HuH-7 (cell line): ENCODE data around the gene ST3GAL3.
"Not testable (repeated sequence)": the region's sequence is repeated elsewhere in the genome, so short reads cannot be mapped to it uniquely, and the experiment has no call there.

Experiments
- DNase-seq: peaks from one replicate; pipeline ENCODE4 v3.0.0; 2011; ENCODE audit warnings: low spot score

Gene ST3GAL3

GRCh38 chr1:43757343-43758053 is 50.2 kb downstream of the ST3GAL3 start:
- peak; percentile 23 for DNase-seq

- DNase-seq = no peak
Observed at GRCh38 chr1:43760745-43761317, 53.5 kb downstream of the ST3GAL3 start.

- DNase-seq = peak; percentile 56
Observed at GRCh38 chr1:43763497-43763973, 56.2 kb downstream of the ST3GAL3 start.

- no peak for DNase-seq
Observed at GRCh38 chr1:43764581-43764980, 57.2 kb downstream of the ST3GAL3 start.

GRCh38 chr1:43766086-43766784 is 58.9 kb downstream of the ST3GAL3 start:
- DNase-seq = no peak

GRCh38 chr1:43766818-43767525 is 59.6 kb downstream of the ST3GAL3 start:
- no peak for DNase-seq

GRCh38 chr1:43768168-43768567 is 60.8 kb downstream of the ST3GAL3 start:
- DNase-seq = no peak

- no peak for DNase-seq
Observed at GRCh38 chr1:43769350-43769908, 62.1 kb downstream of the ST3GAL3 start.

- DNase-seq = no peak
Observed at GRCh38 chr1:43770111-43770510, 62.8 kb downstream of the ST3GAL3 start.

- DNase-seq = no peak
Observed at GRCh38 chr1:43772978-43773377, 65.6 kb downstream of the ST3GAL3 start.

- no peak for DNase-seq
Observed at GRCh38 chr1:43773821-43774220, 66.5 kb downstream of the ST3GAL3 start.

- no peak for DNase-seq
Observed at GRCh38 chr1:43774359-43774758, 67.0 kb downstream of the ST3GAL3 start.

GRCh38 chr1:43776043-43776761 is 68.9 kb downstream of the ST3GAL3 start:
- no peak for DNase-seq

- not testable (repeated sequence) for DNase-seq
Observed at GRCh38 chr1:43777916-43778315, 70.6 kb downstream of the ST3GAL3 start.

- DNase-seq = no peak
Observed at GRCh38 chr1:43779266-43779665, 71.9 kb downstream of the ST3GAL3 start.

- no peak for DNase-seq
Observed at GRCh38 chr1:43779805-43780403, 72.6 kb downstream of the ST3GAL3 start.

GRCh38 chr1:43781574-43781973 is 74.2 kb downstream of the ST3GAL3 start:
- DNase-seq = no peak

GRCh38 chr1:43783096-43783670 is 75.8 kb downstream of the ST3GAL3 start:
- no peak for DNase-seq

- no peak for DNase-seq
Observed at GRCh38 chr1:43783671-43784205, 76.4 kb downstream of the ST3GAL3 start.

- no peak for DNase-seq
Observed at GRCh38 chr1:43786201-43786958, 79.0 kb downstream of the ST3GAL3 start.
